Cardiac muscle cell (in vitro differentiated cells and primary cell): ENCODE data around the gene P2RX6. TPM values are rescaled to one million over a fixed set of nuclear protein-coding genes. Genes with fewer than 3 reads are reported as not detected.

Experiments used
- DNase-seq, 2 donors: peaks; one replicate each; pipeline versions ENCODE4 v3.0.0 to v3.0.0-alpha.2; 2010 to 2017; ENCODE audit warnings: low read depth in 1 of 2, low spot score in 1 of 2
- H3K27ac ChIP-seq: fragments of 200-600 bp; sonication (generic); 2 replicates; pipeline ENCODE4 v1.5.1; 2016
- H3K27me3 ChIP-seq: fragments of 200-600 bp; sonication (generic); 2 replicates; pipeline ENCODE4 v1.6.0; 2016; ENCODE audit warnings: control low read depth
- H3K36me3 ChIP-seq: fragments of 200-600 bp; sonication (generic); 2 replicates; pipeline ENCODE4 v1.5.1; 2016; ENCODE audit warnings: control low read depth
- H3K4me1 ChIP-seq: fragments of 200-600 bp; sonication (generic); 2 replicates; pipeline ENCODE4 v1.8.1; 2017; ENCODE audit warnings: low read depth, mild to moderate bottlenecking, mixed run types
- H3K4me3 ChIP-seq: fragments of 200-600 bp; sonication (generic); 2 replicates; pipeline ENCODE4 v1.5.1; 2016; ENCODE audit warnings: mild to moderate bottlenecking
- H3K9me3 ChIP-seq: fragments of 200-600 bp; sonication (generic); 2 replicates; pipeline ENCODE4 v1.5.1; 2017; ENCODE audit warnings: low read depth, mild to moderate bottlenecking, control low read depth
- CTCF ChIP-seq: IDR thresholded peaks from 2 replicates; pipeline ENCODE4 v1.5.1; 2012; ENCODE audit warnings: low read depth, mild to moderate bottlenecking, low read length
- polyA plus RNA-seq: library from polyadenylated mRNA; unstranded; fragments of >200 nt; fragmentation: Nextera tagmentation; extraction: Ambion mirVana; gene quantifications from 2 replicates; pipeline ENCODE4 v1.2.1, GENCODE V29; 2016
- total RNA-seq: library from RNA; depleted of rRNA; stranded (reverse); fragments of >200 nt; gene quantifications from 2 replicates; pipeline ENCODE4 v1.2.3, GENCODE V29; 2016

The P2RX6 gene
- total and polyA plus RNA-seq, 2 experiments from 2014 or later, result 8.6 to 8.9 TPM

GRCh38 chr22:20994128-20994901 is 20.6 kb upstream of the P2RX6 start:
- DNase-seq, result no peak
- TF ChIP-seq CTCF, result no peak
- no peak overlapping the region for H3K27ac ChIP-seq
- H3K36me3 ChIP-seq, result peaks cover 15% of the 10 kb centered on the region
- no peak overlapping the region for H3K4me3 ChIP-seq
- no peaks in the 10 kb centered on the region for H3K27me3 ChIP-seq
- H3K4me1 ChIP-seq, result no peaks in the 10 kb centered on the region
- H3K9me3 ChIP-seq, result no peaks in the 10 kb centered on the region

DNA sequence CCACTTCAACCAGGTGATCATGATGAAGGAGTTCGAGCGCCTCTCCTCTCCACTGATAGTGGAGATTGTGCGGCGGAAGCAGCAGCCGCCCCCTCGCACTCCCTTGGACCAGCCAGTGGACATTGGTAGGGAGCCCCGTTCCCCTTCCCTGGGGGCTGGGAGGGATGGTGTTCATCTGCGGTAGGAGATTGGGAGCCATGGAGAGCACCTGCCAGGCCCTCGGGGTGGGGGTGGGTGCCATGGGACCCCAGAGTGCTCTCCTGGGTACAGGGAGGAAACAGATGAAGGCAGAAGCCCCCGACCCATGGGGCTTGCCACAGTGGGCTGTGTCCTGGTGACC is 20.1 kb upstream of the P2RX6 start:
- no peak for TF ChIP-seq CTCF
- H3K4me3 ChIP-seq, result no peak overlapping the region
- no peak overlapping the region for H3K27ac ChIP-seq
- H3K9me3 ChIP-seq, result no peaks in the 10 kb centered on the region
- no peaks in the 10 kb centered on the region for H3K4me1 ChIP-seq
- H3K36me3 ChIP-seq, result peaks cover 17% of the 10 kb centered on the region
- DNase-seq, result no peak
- no peaks in the 10 kb centered on the region for H3K27me3 ChIP-seq

DNA sequence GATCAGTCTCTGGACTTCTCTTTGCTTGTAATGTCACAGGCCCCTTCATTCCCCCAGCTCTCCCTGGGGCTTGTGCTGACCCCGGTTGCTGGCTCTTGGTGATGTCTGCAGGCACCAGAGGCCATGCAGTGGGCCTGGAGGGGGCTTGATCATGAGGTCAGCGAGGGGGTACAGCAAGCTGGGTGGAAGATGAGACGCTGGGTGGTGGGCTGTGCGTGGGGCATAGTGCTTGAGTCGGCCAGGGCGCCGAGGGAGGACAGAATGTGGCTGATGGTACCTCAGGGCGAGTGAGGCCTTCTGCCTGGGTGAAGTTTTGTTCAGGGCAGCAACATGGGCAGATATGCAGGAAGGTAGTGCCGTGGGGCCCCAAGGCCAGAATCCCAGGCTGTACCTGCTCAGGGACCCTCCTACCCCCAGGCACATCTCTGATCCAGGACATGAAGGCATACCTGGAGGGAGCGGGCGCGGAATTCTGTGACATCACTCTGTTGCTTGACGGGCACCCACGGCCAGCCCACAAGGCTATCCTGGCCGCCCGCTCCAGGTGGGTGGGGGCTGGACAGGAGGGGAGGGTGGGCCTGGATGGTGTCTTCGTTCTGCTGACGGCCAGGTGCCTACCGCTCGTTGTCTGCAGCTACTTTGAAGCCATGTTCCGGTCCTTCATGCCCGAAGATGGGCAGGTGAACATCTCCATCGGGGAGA is 19.5 kb upstream of the P2RX6 start:
- H3K27ac ChIP-seq, result no peak overlapping the region
- DNase-seq, result no peak
- no peak overlapping the region for H3K4me3 ChIP-seq
- TF ChIP-seq CTCF, result no peak
- peaks cover under 1% of the 10 kb centered on the region for H3K4me1 ChIP-seq
- H3K36me3 ChIP-seq, result peaks cover 19% of the 10 kb centered on the region
- H3K9me3 ChIP-seq, result no peaks in the 10 kb centered on the region
- H3K27me3 ChIP-seq, result no peaks in the 10 kb centered on the region

GRCh38 chr22:20996031-20996410 is 18.9 kb upstream of the P2RX6 start:
- Histone ChIP-seq H3K9me3 (no peaks in the 10 kb centered on the region), H3K27ac (no peak overlapping the region), H3K27me3 (no peaks in the 10 kb centered on the region), H3K4me3 (no peak overlapping the region), H3K36me3 (peaks cover 19% of the 10 kb centered on the region), H3K4me1 (peaks cover 6% of the 10 kb centered on the region)
- no peak for TF ChIP-seq CTCF
- DNase-seq, result no peak

DNA sequence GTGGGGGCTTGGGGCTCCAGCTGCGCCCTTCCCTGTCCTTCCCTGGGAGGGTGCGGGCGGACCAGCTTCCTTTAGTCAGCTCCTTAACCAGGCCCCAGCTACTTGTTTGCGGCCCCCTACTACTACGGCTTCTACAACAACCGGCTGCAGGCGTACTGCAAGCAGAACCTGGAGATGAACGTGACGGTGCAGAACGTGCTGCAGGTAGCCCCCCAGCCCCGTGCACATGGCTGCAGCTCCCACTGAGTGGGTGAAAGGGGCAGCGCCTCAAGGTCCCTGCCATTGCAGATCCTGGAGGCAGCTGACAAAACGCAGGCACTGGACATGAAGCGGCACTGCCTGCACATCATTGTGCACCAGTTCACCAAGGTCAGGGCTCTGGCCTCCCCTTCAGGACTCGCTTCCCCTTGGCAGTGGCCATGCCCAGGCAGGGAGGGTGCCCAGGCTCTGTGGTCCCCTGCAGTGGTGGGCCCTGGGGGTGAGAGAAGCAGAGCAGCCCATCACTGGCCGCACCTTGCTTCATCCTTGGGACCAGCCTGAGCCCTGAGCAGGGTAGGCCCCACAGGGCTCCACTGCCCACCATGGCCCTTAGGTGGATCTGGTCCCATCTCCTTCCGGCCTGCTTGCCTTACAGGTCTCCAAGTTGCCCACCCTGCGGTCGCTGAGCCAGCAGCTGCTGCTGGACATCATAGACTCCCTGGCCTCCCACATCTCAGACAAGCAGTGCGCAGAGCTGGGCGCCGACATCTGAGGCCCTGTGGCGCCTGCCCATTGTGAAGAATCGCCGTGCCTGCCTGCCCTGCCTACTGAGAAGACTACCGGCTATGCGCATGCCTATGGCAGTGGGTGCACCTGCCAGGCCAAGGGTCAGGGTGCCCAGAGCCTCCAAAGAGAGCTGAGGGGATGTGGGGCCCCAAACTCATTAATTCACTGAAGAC is 18.1 kb upstream of the P2RX6 start:
- H3K4me3 ChIP-seq, result no peak overlapping the region
- no peaks in the 10 kb centered on the region for H3K27me3 ChIP-seq
- no peak overlapping the region for H3K27ac ChIP-seq
- H3K36me3 ChIP-seq, result peaks cover 16% of the 10 kb centered on the region
- no peak for TF ChIP-seq CTCF
- no peaks in the 10 kb centered on the region for H3K9me3 ChIP-seq
- DNase-seq, result no peak
- peaks cover 9% of the 10 kb centered on the region for H3K4me1 ChIP-seq
